H9 (cell line): Measurements from ENCODE around the gene RRP15. TPM values are rescaled to one million over a fixed set of nuclear protein-coding genes. Genes with fewer than 3 reads are reported as not detected.

Experiments used
- DNase-seq: peaks from one replicate; pipeline ENCODE4 v3.0.0-alpha.2; 2017
- H2AFZ ChIP-seq: one replicate; pipeline ENCODE4 v1.6.1; 2013; ENCODE audit warnings: mild to moderate bottlenecking, low read length, control low read depth, moderate library complexity
- H2AK5ac ChIP-seq: 2 replicates; pipeline ENCODE4 v1.6.1; 2013; ENCODE audit warnings: low read length, control low read depth, mixed read lengths; ENCODE audit not compliant: insufficient read length
- H2BK120ac ChIP-seq: one replicate; pipeline ENCODE4 v1.6.1; 2013; ENCODE audit warnings: low read depth, mild to moderate bottlenecking, low read length, control low read depth, inconsistent platforms; ENCODE audit not compliant: poor library complexity, severe bottlenecking
- H2BK12ac ChIP-seq: 2 replicates; pipeline ENCODE4 v1.6.1; 2013; ENCODE audit warnings: low read length, control low read depth, mixed read lengths, low read depth; ENCODE audit not compliant: insufficient read length
- H2BK15ac ChIP-seq: 2 replicates; pipeline ENCODE4 v1.6.1; 2013; ENCODE audit warnings: low read depth, low read length, control low read depth
- H2BK20ac ChIP-seq: one replicate; pipeline ENCODE4 v1.6.1; 2013; ENCODE audit warnings: low read depth, mild to moderate bottlenecking, low read length, control low read depth, inconsistent platforms; ENCODE audit not compliant: poor library complexity, severe bottlenecking
- H2BK5ac ChIP-seq: 2 replicates; pipeline ENCODE4 v1.6.1; 2013; ENCODE audit warnings: low read length, control low read depth, mixed read lengths; ENCODE audit not compliant: insufficient read length
- H3K14ac ChIP-seq: 2 replicates; pipeline ENCODE4 v1.6.1; 2013; ENCODE audit warnings: low read length, control low read depth; ENCODE audit not compliant: insufficient read depth
- H3K18ac ChIP-seq: 2 replicates; pipeline ENCODE4 v1.6.1; 2013; ENCODE audit warnings: low read depth, mild to moderate bottlenecking, mixed read lengths, low read length, control low read depth; ENCODE audit not compliant: insufficient read length
- H3K23ac ChIP-seq: 2 replicates; pipeline ENCODE4 v1.6.1; 2013; ENCODE audit warnings: low read length, control low read depth, mixed read lengths, low read depth; ENCODE audit not compliant: insufficient read length
- H3K23me2 ChIP-seq: 2 replicates; pipeline ENCODE4 v1.6.1; 2013; ENCODE audit warnings: low read depth, mild to moderate bottlenecking, mixed read lengths, low read length, control low read depth; ENCODE audit not compliant: insufficient read length, poor library complexity, severe bottlenecking
- H3K27ac ChIP-seq: 2 replicates; pipeline ENCODE4 v1.5.1; 2013; ENCODE audit warnings: low read length, control low read depth, mixed read lengths, low read depth; ENCODE audit not compliant: insufficient read length
- H3K27me3 ChIP-seq: 2 replicates; pipeline ENCODE4 v1.6.1; 2013; ENCODE audit warnings: low read length, control low read depth, inconsistent platforms; ENCODE audit not compliant: insufficient read depth
- H3K4ac ChIP-seq: 2 replicates; pipeline ENCODE4 v1.6.1; 2013; ENCODE audit warnings: low read depth, mild to moderate bottlenecking, control low read depth, inconsistent platforms, low read length, moderate library complexity
- H3K4me1 ChIP-seq: 2 replicates; pipeline ENCODE4 v1.6.1; 2013; ENCODE audit warnings: low read length, control low read depth, inconsistent platforms; ENCODE audit not compliant: insufficient read depth
- H3K4me2 ChIP-seq: 2 replicates; pipeline ENCODE4 v1.6.1; 2013; ENCODE audit warnings: low read length, control low read depth, mixed read lengths; ENCODE audit not compliant: insufficient read length, insufficient read depth
- H3K56ac ChIP-seq: 2 replicates; pipeline ENCODE4 v1.6.1; 2013; ENCODE audit warnings: low read depth, mild to moderate bottlenecking, mixed read lengths, low read length, control low read depth; ENCODE audit not compliant: insufficient read length
- H3K79me1 ChIP-seq: 2 replicates; pipeline ENCODE4 v1.6.1; 2013; ENCODE audit warnings: low read depth, mild to moderate bottlenecking, moderate library complexity, low read length, control low read depth, inconsistent platforms; ENCODE audit not compliant: insufficient read depth, poor library complexity, severe bottlenecking
- H3K79me2 ChIP-seq: 2 replicates; pipeline ENCODE4 v1.6.1; 2013; ENCODE audit warnings: low read length, control low read depth, inconsistent platforms; ENCODE audit not compliant: insufficient read depth
- H3K9ac ChIP-seq: 2 replicates; pipeline ENCODE4 v1.6.1; 2013; ENCODE audit warnings: low read length, control low read depth, mixed read lengths; ENCODE audit not compliant: insufficient read length; ENCODE audit errors: extremely low read depth
- H3K9me3 ChIP-seq: one replicate; pipeline ENCODE4 v1.6.1; 2013; ENCODE audit warnings: low read depth, low read length, inconsistent platforms; ENCODE audit not compliant: control insufficient read depth
- H3T11ph ChIP-seq: one replicate; pipeline ENCODE4 v1.6.1; 2013; ENCODE audit warnings: mild to moderate bottlenecking, low read length, control low read depth, inconsistent platforms
- H4K20me1 ChIP-seq: one replicate; pipeline ENCODE4 v1.6.1; 2013; ENCODE audit not compliant: control insufficient read depth, insufficient read length, insufficient read depth
- H4K5ac ChIP-seq: 2 replicates; pipeline ENCODE4 v1.6.1; 2013; ENCODE audit warnings: low read depth, mild to moderate bottlenecking, mixed read lengths, low read length, control low read depth; ENCODE audit not compliant: insufficient read length
- H4K8ac ChIP-seq: replicated peaks from 2 replicates; pipeline ENCODE4 v1.6.1; 2013; ENCODE audit warnings: low read length, control low read depth, mixed read lengths, low read depth; ENCODE audit not compliant: insufficient read length
- H4K91ac ChIP-seq: 2 replicates; pipeline ENCODE4 v1.6.1; 2013; ENCODE audit warnings: low read depth, mild to moderate bottlenecking, moderate library complexity, mixed read lengths, low read length, control low read depth; ENCODE audit not compliant: insufficient read length
- H3K27ac Mint-ChIP-seq, 3 experiments: 2 replicates in 2 of 3; 3 replicates in 1 of 3; pipeline ENCODE4 v1.8.0; 2020 to 2021; ENCODE audit warnings: mixed read lengths in 3 of 3, mild to moderate bottlenecking in 1 of 3, moderate library complexity in 1 of 3
- H3K27me3 Mint-ChIP-seq: 2 replicates; pipeline ENCODE4 v1.8.0; 2021; ENCODE audit warnings: low read depth, mild to moderate bottlenecking, moderate library complexity, mixed read lengths
- H3K36me3 Mint-ChIP-seq, 3 experiments: 2 replicates in 2 of 3; 3 replicates in 1 of 3; pipeline ENCODE4 v1.8.0; 2020 to 2021; ENCODE audit warnings: low read depth in 3 of 3, mixed read lengths in 3 of 3; ENCODE audit not compliant: insufficient read depth in 1 of 3
- H3K4me1 Mint-ChIP-seq, 2 experiments: 2 replicates each; pipeline ENCODE4 v1.8.0; 2020; ENCODE audit warnings: mixed read lengths in 2 of 2
- H3K4me3 Mint-ChIP-seq, 2 experiments: 2 replicates in 1 of 2; 3 replicates in 1 of 2; pipeline ENCODE4 v1.8.0; 2020 to 2021; ENCODE audit warnings: mild to moderate bottlenecking in 2 of 2, mixed read lengths in 2 of 2, moderate library complexity in 1 of 2
- H3K9me3 Mint-ChIP-seq, 2 experiments: 2 replicates in 1 of 2; 3 replicates in 1 of 2; pipeline ENCODE4 v1.8.0; 2020; ENCODE audit warnings: mild to moderate bottlenecking in 2 of 2, mixed read lengths in 2 of 2, moderate library complexity in 1 of 2
- CTCF ChIP-seq: fragments of 200-600 bp; sonication (generic); conservative IDR thresholded peaks from 3 replicates; pipeline ENCODE4 v1.8.0; 2021; ENCODE audit warnings: antibody characterized with exemption, mild to moderate bottlenecking
- whole genome bisulfite sequencing: extraction: QIAGEN DNeasy Blood & Tissue Kit; methylation state at CpG from one replicate; pipeline ENCODE4 v1.1.7; 2013; ENCODE audit warnings: missing lambda C conversion rate, low lambda C conversion rate, mixed read lengths; ENCODE audit not compliant: insufficient read length; ENCODE audit errors: extremely low coverage; 5-methylcytosine and 5-hydroxymethylcytosine counted together
- total RNA-seq: library from RNA; stranded (reverse); gene quantifications from 2 replicates; pipeline ENCODE4 v1.2.1, GENCODE V29; 2021

The RRP15 gene
- total RNA-seq, 1 experiment from 2014 or later = 48.7 TPM

GRCh38 chr1:218367118-218367517, 82.0 kb downstream of the RRP15 start:
- no peak overlapping the region for H2BK12ac ChIP-seq
- H2BK120ac ChIP-seq = no peak overlapping the region
- no peak overlapping the region for H3T11ph ChIP-seq
- H2AFZ ChIP-seq = no peak overlapping the region
- H4K8ac ChIP-seq = no peak overlapping the region
- H2BK20ac ChIP-seq = no peak overlapping the region
- no peaks in the 10 kb centered on the region for H3K4me1 ChIP-seq
- no peaks in the 10 kb centered on the region for H3K9me3 ChIP-seq
- no peak overlapping the region for H3K27ac ChIP-seq
- peaks cover 8% of the 10 kb centered on the region in 2 experiments for H3K4me1 Mint-ChIP-seq
- no peaks in the 10 kb centered on the region for H3K36me3 Mint-ChIP-seq
- H4K20me1 ChIP-seq = no peaks in the 10 kb centered on the region
- no peak for TF ChIP-seq CTCF
- no peak overlapping the region for H3K9ac ChIP-seq
- WGBS = no CpG with 5 or more reads among the region's 4 CpGs
- no peak overlapping the region for H2BK5ac ChIP-seq
- no peaks in the 10 kb centered on the region for H3K79me1 ChIP-seq
- no peak for DNase-seq
- no peaks in the 10 kb centered on the region for H3K23me2 ChIP-seq
- no peak overlapping the region for H3K4me2 ChIP-seq
- no peaks in the 10 kb centered on the region for H3K27me3 Mint-ChIP-seq
- no peak overlapping the region for H3K23ac ChIP-seq
- H3K27me3 ChIP-seq = no peaks in the 10 kb centered on the region
- H3K4ac ChIP-seq = no peak overlapping the region
- H3K27ac Mint-ChIP-seq = no peak overlapping the region
- H3K18ac ChIP-seq = no peak overlapping the region
- H3K14ac ChIP-seq = no peak overlapping the region
- H2BK15ac ChIP-seq = no peak overlapping the region
- H4K91ac ChIP-seq = no peak overlapping the region
- no peak overlapping the region for H4K5ac ChIP-seq
- H3K9me3 Mint-ChIP-seq = no peaks in the 10 kb centered on the region
- no peaks in the 10 kb centered on the region for H3K79me2 ChIP-seq
- H2AK5ac ChIP-seq = no peak overlapping the region
- no peak overlapping the region for H3K4me3 Mint-ChIP-seq
- H3K56ac ChIP-seq = no peak overlapping the region
